ENCODE data around the gene LENG8. TPM values are rescaled to one million over a fixed set of nuclear protein-coding genes. Genes with fewer than 3 reads are reported as not detected.

The LENG8 gene
- total and polyA plus RNA-seq, 2 of the 13 experiments (the other 11 are each of a cell fraction or from before 2014, with no cell fraction given), result 14.3 to 41.9 TPM

GRCh38 chr19:54412877-54413276 lies 36.1 kb upstream of the LENG8 start:
- no peak overlapping the region for H2AFZ ChIP-seq (ENCODE audit: low read length)
- H3K4me2 ChIP-seq (ENCODE audit: low read depth, low read length), result no peak overlapping the region
- H3K27me3 ChIP-seq (ENCODE audit: control insufficient read depth in 1 of 2, insufficient read depth in 2 of 2, low read length in 2 of 2), result no peaks in the 10 kb centered on the region
- POLR2A ChIA-PET, result no interaction called here
- CTCF ChIA-PET (ENCODE audit: low intra/inter-chr PET ratio, low total read pairs), result no interaction called here
- intact Hi-C loops (cut with micrococcal nuclease; ENCODE audit: unreplicated experiment) (no loop called here), in situ Hi-C loops (cut with HindIII; ENCODE audit: extremely low pct_ligation_motif_present, low pct_unique_long_range_greater_than_20kb) (no loop called here)
- no peaks in the 10 kb centered on the region for H4K20me1 ChIP-seq (ENCODE audit: insufficient read depth, low read length)
- H3K9ac ChIP-seq (ENCODE audit: insufficient read depth, low read depth, low read length), result no peak overlapping the region
- WGBS (ENCODE audit: low lambda C conversion rate), result 1% methylated on average over 4 of the region's 4 CpGs
- no peak overlapping the region for H3K27ac ChIP-seq (ENCODE audit: extremely low read length, insufficient read depth, low read length)
- no peaks in the 10 kb centered on the region for H3K9me3 ChIP-seq (ENCODE audit: low read length)
- no peak for ATAC-seq
- FAIRE-seq, result no peak
- no peak overlapping the region for H3K4me3 ChIP-seq (replicated peaks in 1 of 3; ENCODE audit: insufficient read depth in 1 of 3, low read depth in 2 of 3, low read length in 3 of 3)
- peaks cover 27% of the 10 kb centered on the region for H3K4me1 ChIP-seq (ENCODE audit: insufficient read depth, low read length)
- H3K79me2 ChIP-seq (ENCODE audit: insufficient read depth, low read length), result no peaks in the 10 kb centered on the region
- no TSS peak for BruUV-seq (replicated peaks)
- TF ChIP-seq ZNF782 (CRISPR knock-in tag; IDR thresholded peaks at IDR 0.05; ENCODE audit: borderline replicate concordance) (no peak), ZNF547 (CRISPR knock-in tag; IDR thresholded peaks at IDR 0.05) (no peak), FOXP1 (IDR thresholded peaks at IDR 0.05) (no peak), FOXP1 (CRISPR knock-in tag; IDR thresholded peaks at IDR 0.05) (no peak), ZNF34 (CRISPR knock-in tag; IDR thresholded peaks at IDR 0.05; ENCODE audit: borderline replicate concordance) (no peak), ARID4A (CRISPR knock-in tag; IDR thresholded peaks at IDR 0.05; ENCODE audit: borderline replicate concordance) (no peak), ATF4 (CRISPR knock-in tag; IDR thresholded peaks at IDR 0.05) (peak in 1 of 2 experiments; percentile 29; a peak in 1 of 4 replicates), RBM22 (optimal IDR thresholded peaks at IDR 0.05; ENCODE audit: low read length) (no peak), ZFP36L1 (CRISPR knock-in tag; IDR thresholded peaks at IDR 0.05) (no peak), MED1 (CRISPR knock-in tag; IDR thresholded peaks at IDR 0.05) (no peak), GFI1 (CRISPR knock-in tag; IDR thresholded peaks at IDR 0.05; ENCODE audit: borderline replicate concordance) (no peak), BCLAF1 (IDR thresholded peaks at IDR 0.05) (no peak), ZNF792 (CRISPR knock-in tag; IDR thresholded peaks at IDR 0.05) (no peak), ZNF12 (CRISPR knock-in tag; IDR thresholded peaks at IDR 0.05) (peak; percentile 93), MIER2 (CRISPR knock-in tag; IDR thresholded peaks at IDR 0.05) (no peak), PHB2 (IDR thresholded peaks at IDR 0.05; ENCODE audit: partially characterized antibody) (no peak)
- H3K36me3 ChIP-seq (replicated peaks in 1 of 2; ENCODE audit: control insufficient read depth in 1 of 2, insufficient read depth in 2 of 2, low read length in 2 of 2), result no peaks in the 10 kb centered on the region
- DNase-seq (ENCODE audit: low spot score), result no peak

All from HepG2 (cell line).